DMS153 treated with DMSO at 0.1 percent for 48 hours (cell line): ENCODE data around the gene IQGAP1.
"Not testable (repeated sequence)": the region's sequence is repeated elsewhere in the genome, so short reads cannot be mapped to it uniquely, and the experiment has no call there.

Experiments
- DNase-seq: peaks from one replicate; lab custom pipeline; 2025; ENCODE audit not compliant: unreplicated experiment; lab: John Stamatoyannopoulos, UW

IQGAP1 gene

DNA sequence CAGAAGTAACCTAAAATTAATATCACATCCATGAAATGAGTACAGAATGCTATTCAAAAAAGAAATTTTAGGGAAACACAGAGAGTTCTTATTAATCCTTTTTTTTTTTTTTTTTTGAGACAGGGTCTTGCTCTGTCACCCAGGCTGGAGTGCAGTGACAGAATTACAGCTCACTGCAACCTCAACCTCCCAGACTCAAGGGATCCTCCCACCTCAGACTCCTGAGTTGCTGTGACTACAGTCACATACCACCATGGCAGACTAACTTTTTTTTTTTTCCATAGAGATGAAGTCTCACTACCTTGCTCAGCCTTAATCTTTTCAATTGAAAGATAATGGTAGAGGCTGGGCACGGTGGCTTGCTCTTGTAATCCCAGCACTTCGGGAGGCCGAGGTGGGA lies 135.3 kb downstream of the IQGAP1 start:
- DNase-seq: no peak

DNA sequence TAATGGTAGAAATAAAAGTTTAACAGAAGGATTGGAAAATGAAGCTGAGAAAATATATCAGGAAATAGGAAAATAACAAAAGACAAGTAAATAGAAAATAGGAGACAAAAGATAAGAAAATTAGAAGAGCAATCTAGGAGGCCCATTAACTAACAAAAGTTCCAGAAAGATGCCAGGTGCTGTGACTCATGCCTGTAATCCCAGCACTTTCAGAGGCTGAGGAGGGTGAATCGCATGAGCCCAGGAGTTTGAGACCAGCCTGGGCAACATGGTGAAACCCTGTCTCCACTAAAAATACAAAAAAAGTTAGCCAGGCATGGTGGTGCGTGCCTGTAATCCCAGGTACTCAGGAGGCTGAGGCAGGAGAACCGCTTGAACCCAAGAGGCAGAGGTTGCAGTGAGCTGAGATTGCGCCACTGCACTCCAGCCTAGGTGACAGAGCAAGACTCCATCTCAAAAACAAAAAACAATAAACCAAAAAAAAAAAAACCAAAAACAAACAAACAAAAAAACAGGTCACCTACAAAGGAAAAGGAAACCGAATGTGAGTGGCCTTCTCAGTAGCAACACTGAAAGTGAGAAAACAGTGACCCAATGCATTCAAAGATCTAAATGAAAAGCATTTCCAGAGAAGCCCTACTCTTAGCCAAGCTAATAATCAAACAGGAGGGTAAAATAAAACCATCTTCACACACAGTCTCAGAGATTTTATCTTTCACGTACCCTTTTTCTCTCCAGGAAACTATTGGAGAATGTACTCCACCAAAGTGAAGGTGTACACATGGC lies 136.2 kb downstream of the IQGAP1 start:
- DNase-seq: not testable (repeated sequence)

DNA sequence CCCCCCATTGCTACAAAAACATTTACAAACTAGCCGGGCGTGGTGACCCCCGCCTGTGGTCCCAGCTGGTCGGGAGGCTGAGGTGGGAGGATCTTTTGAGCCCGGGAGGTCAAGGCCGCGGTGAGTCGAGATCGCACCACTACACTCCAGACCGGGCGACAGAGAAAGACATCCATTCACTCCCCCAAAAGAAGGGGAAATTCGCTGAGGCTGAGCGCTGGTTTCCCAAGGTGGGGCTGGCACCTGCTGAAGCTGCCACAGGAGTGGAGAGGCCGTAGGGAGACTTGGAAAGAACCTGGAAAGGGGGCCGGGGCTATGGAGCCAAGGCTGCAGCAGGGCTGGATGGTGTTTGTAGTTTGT lies 140.9 kb downstream of the IQGAP1 start:
- no peak for DNase-seq

GRCh38 chr15:90529371-90530249 lies 141.6 kb downstream of the IQGAP1 start, which contains the start of gene CRTC3:
Gene CRTC3, plus strand, starts transcription at chr15:90529923. Its CDS starts 149 bp downstream, at chr15:90530072.
- DNase-seq: no peak

DNA sequence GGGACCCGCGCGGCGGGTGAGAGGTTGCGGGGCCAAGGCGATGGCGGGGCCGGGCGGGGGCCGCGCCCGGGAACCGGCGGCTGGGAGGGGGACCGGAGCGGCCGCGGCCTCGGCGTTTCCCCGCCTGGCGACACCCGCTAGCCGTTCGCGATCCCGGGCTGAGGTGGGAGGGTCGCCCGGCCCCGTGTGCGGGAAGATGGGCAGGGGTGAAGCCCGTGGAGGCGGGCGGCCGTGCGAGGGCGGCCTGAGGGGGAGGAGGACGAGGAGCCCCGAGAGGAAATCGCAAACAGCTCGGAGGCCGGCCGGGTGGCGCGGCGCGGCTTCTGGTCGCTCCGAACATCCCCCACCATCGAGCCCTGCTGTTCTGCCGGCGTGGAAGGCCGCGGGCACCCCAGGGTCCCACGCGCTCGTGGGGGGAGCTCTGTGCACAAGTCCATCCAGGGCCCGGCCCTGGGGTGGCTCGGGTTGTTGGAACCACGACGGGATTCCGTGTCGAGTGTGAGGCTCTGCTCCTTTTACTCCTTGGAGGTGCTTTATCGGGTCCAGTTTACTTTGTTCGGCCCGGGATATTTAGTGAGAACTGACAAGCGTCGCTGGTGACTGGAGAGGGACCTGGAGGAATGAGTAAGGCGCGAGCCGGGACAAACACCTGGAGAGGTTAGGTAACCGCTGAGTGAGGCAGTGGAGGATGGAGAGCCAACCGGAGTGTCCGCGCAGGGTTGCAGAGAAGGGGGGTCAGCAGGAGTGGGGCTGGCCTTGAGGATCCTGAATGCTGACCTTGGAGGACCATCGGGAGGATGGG lies 142.4 kb downstream of the IQGAP1 start:
- no peak for DNase-seq

- no peak for DNase-seq
Observed at GRCh38 chr15:90531147-90531546, 143.1 kb downstream of the IQGAP1 start.

DNA sequence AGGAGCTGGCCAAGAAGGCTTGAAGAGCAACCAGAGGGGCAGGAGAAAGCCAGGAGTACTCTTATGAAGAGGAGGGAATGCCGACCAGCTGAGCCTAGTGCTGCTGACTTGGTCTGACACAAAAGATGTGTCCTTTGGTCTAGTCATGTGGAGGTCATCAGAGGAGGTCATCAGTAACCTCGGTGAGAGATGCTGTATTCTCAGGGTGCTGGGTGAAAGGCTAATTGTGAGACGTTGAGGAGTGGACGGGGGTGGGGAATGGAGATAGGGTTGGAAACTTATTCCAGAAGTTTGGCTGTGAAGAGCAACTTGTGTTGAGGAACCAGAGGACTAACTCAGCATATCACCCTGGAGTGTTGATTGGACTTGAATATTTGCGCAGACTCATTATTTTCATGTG lies 147.2 kb downstream of the IQGAP1 start:
- no peak for DNase-seq

- DNase-seq: no peak
Observed at GRCh38 chr15:90539789-90540188, 151.7 kb downstream of the IQGAP1 start.

GRCh38 chr15:90540768-90541167 lies 152.7 kb downstream of the IQGAP1 start:
- DNase-seq: no peak

DNA sequence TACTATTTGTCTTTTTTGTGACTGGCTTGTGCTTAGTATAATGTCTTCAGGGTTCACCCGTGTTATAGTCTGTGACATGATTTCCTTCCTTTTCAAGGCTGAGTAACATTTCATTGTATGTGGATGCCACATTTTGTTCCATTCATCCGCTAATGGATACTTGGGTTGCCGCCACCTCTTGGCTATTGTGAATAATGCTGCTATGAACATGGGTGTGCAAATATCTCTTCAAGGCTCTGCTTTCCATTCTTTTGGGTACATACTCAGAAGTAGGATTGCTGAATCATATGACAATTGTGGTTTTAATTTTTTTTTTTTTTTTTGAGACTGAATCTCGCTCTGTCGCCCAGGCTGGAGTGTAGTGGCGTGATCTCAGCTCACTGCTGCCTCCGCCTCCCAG lies 157.1 kb downstream of the IQGAP1 start:
- no peak for DNase-seq

DNA sequence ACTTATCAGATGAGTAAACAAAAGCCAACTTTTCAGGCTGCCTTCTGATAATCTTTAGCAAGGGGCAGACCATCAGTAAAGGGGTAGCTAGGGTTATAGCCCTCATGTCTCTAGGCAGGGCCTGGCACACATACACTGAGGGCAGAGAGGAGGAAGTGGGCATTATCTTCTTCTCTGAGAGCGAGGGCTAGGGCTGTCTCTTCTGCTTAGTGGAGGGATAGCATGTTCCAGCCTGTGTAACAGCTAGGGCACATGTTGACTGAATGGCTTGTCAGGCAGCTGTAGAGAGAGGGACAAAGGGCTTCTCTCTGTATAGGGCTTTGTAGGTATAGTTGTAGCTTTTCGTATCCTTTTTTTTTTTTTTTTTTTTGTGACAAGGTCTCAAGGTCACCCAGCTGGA lies 159.5 kb downstream of the IQGAP1 start:
- DNase-seq: no peak

- no peak for DNase-seq
Observed at GRCh38 chr15:90550919-90551318, 162.9 kb downstream of the IQGAP1 start.
